SH-SY5Y (cell line): Measurements from ENCODE around the gene DNM2.

Experiments used
- GATA2 ChIP-seq: IDR thresholded peaks from 2 replicates; pipeline ENCODE4 v1.6.1; 2011; ENCODE audit warnings: mild to moderate bottlenecking, low read depth, low read length
- GATA3 ChIP-seq: IDR thresholded peaks from 2 replicates; pipeline ENCODE4 v1.6.1; 2011; ENCODE audit warnings: low read depth, mild to moderate bottlenecking, low read length, moderate library complexity

The DNM2 gene

GRCh38 chr19:10848230-10848856, 130.5 kb downstream of the DNM2 start, which contains the start of gene C19orf38:
Gene C19orf38 (plus strand): TSS chr19:10848415. CDS start chr19:10848509, 94 bp downstream.
- no peak for TF ChIP-seq GATA2
- TF ChIP-seq GATA3, result no peak

GRCh38 chr19:10850631-10851030, 132.8 kb downstream of the DNM2 start:
- no peak for TF ChIP-seq GATA2
- no peak for TF ChIP-seq GATA3

GRCh38 chr19:10852098-10852800, 134.4 kb downstream of the DNM2 start:
- TF ChIP-seq GATA3 (no peak), GATA2 (no peak)

- TF ChIP-seq GATA2 (no peak), GATA3 (no peak)
These were observed 135.1 kb downstream of the DNM2 start for GRCh38 chr19:10852941-10853340.

GRCh38 chr19:10854350-10855089, 136.6 kb downstream of the DNM2 start:
- no peak for TF ChIP-seq GATA3

GRCh38 chr19:10855879-10856522, 138.1 kb downstream of the DNM2 start:
- TF ChIP-seq GATA2, result no peak
- no peak for TF ChIP-seq GATA3

- TF ChIP-seq GATA2, result no peak
- no peak for TF ChIP-seq GATA3
These were observed 140.4 kb downstream of the DNM2 start for GRCh38 chr19:10858204-10858828.

GRCh38 chr19:10861103-10861651, 143.3 kb downstream of the DNM2 start:
- TF ChIP-seq GATA3 (no peak), GATA2 (no peak)

DNA sequence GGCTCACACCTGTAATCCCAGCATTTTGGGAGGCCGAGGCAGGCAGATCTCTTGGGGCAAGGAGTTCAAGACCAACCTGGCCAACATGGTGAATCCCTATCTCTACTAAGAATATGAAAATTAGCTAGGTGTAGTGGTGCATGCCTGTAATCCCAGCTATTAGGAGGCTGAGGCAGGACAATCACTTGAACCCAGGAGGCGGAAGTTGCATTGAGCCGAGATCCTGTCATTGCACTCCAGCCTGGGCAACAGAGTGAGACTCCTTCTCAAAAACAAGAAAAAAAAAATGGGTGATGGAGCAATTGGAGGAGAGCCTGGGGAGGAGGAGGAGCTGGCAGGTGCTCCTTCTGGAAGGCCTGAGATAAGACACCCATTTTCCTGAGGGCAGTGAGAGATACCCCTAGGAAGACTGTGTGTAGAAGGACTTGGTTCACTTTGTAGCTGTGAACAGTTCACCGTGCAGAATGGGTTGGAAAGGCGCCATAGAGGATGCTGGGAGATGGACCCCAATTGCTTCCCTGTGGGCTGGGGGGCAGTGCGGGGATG, 144.8 kb downstream of the DNM2 start:
- TF ChIP-seq GATA3 (no peak), GATA2 (no peak)

DNA sequence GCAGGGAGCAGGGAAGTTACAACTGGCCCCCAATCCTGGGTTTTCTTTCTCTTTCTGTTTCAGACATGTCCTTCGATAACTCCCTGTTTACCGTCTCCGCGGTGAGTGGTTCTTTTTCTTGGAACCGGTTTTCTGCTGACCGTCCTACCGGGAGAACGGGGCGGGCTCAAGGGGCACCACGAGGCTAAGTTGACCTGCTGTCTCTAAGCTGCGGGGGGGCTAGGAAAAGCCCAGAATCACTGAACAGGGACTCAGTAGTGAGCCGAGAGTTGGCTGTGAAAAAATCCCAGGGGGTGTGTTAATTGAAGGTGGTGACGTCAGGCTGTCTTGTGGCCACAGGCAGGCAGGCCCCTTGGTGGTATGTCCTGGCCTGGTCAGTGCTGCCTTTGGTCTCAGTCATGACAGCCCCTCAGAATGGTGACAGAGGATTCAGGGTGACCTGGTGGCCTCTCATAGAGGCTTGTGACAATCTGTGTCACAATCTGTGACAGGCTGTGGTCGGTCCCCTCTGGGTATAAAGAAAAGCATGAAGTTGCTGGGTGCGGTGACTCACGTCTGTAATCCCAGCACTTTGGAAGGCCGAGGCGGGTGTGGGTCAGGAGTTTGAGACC, 145.3 kb downstream of the DNM2 start:
- TF ChIP-seq GATA3 (no peak), GATA2 (no peak)

DNA sequence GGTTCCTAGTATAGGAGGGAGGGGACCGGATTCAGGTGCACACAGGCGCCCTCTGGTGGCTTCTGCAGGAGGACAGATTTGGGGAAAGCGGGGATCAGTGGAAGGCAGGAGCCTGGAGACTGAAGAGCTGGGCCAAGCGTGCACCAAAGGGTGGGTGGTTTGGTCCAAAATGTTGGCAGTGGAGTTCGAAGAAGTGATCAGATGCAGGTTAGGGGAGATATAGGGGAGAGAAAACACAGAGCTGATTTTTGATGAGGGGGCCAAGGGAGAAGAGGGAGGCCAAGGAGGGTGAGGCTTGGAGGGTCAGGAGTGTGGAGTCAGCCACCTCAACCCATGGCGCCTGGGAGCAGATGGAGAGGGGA, 146.6 kb downstream of the DNM2 start:
- TF ChIP-seq GATA2 (no peak), GATA3 (no peak)

DNA sequence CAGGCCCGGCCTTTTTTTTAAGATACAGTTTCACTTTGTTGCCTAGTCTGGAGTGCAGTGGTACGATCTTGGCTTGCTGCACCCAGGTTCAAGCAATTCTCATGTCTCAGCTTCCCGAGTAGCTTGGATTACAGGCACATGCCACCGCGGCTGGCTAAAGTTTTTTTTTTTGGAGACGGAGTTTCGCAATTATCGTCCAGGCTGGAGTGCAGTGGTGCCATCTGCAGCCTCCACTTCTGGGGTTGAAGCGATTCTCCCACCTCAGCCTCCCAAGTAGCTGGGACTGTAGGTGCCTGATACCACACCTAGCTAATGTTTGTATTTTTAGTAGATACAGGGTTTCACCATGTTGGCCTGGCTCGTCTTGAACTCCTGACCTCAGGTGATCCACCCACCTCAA, 148.6 kb downstream of the DNM2 start:
- TF ChIP-seq GATA2 (no peak), GATA3 (no peak)

DNA sequence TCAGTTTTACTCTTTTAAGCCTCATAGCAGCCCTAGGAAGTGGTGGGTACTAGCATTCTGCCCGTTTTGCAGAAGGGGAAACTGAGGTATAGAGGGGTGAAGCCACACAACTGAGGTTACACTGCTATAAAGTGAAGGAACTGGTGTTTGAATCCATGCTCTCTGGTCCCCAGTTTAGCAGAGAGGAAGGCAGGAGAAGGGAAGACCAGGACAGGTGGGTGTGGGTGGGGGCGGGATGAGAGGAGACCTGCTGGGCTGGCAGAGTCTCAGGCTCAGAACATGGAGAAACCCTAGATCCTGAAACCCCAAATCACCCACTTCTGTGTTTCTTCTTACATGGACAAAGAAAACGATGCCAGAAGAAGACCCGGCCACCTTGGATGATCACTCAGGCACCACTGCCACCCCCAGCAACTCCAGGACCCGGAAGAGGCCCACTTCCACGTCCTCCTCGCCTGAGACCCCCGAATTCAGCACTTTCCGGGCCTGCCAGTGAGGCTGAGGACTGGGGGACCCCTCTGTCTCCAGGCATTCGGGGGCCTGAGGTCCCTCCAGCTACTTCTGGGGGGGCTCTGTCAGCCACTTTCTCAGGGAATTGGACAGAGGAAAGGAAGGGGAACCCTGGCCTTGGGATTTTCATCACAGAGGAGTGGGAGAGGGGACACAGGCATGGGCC, 151.1 kb downstream of the DNM2 start:
- TF ChIP-seq GATA2 (no peak), GATA3 (no peak)
